ENCODE results near the gene PNN.
"Not testable (repeated sequence)": the region's sequence is repeated elsewhere in the genome, so short reads cannot be mapped to it uniquely, and the experiment has no call there.

The PNN gene

DNA sequence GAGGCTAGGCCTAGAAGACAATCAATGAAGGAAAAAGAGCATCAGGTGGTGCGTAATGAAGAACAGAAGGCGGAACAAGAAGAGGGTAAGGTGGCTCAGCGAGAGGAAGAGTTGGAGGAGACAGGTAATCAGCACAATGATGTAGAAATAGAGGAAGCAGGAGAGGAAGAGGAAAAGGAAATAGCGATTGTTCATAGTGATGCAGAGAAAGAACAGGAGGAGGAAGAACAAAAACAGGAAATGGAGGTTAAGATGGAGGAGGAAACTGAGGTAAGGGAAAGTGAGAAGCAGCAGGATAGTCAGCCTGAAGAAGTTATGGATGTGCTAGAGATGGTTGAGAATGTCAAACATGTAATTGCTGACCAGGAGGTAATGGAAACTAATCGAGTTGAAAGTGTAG lies 5.5 kb downstream of the PNN start:
- DNase-seq (ENCODE audit: low read depth in 1 of 2, low spot score in 1 of 2): no peak

DNA sequence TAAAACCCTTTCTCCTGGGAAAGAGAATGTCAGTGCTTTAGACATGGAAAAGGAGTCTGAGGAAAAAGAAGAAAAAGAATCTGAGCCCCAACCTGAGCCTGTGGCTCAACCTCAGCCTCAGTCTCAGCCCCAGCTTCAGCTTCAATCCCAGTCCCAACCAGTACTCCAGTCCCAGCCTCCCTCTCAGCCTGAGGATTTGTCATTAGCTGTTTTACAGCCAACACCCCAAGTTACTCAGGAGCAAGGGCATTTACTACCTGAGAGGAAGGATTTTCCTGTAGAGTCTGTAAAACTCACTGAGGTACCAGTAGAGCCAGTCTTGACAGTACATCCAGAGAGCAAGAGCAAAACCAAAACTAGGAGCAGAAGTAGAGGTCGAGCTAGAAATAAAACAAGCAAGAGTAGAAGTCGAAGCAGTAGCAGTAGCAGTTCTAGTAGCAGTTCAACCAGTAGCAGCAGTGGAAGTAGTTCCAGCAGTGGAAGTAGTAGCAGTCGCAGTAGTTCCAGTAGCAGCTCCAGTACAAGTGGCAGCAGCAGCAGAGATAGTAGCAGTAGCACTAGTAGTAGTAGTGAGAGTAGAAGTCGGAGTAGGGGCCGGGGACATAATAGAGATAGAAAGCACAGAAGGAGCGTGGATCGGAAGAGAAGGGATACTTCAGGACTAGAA lies 6.1 kb downstream of the PNN start:
- no peak for DNase-seq (ENCODE audit: low read depth in 1 of 2, low spot score in 1 of 2)

DNA sequence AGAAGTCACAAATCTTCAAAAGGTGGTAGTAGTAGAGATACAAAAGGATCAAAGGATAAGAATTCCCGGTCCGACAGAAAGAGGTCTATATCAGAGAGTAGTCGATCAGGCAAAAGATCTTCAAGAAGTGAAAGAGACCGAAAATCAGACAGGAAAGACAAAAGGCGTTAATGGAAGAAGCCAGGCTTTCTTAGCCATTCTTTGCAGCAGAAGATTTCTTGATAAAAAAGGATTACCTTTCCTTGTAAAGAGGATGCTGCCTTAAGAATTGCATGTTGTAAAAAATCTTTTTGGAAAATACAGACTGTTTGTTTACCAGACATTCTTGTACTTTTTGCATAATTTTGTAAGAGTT lies 6.6 kb downstream of the PNN start:
- no peak for DNase-seq (ENCODE audit: low read depth in 1 of 2, low spot score in 1 of 2)

DNA sequence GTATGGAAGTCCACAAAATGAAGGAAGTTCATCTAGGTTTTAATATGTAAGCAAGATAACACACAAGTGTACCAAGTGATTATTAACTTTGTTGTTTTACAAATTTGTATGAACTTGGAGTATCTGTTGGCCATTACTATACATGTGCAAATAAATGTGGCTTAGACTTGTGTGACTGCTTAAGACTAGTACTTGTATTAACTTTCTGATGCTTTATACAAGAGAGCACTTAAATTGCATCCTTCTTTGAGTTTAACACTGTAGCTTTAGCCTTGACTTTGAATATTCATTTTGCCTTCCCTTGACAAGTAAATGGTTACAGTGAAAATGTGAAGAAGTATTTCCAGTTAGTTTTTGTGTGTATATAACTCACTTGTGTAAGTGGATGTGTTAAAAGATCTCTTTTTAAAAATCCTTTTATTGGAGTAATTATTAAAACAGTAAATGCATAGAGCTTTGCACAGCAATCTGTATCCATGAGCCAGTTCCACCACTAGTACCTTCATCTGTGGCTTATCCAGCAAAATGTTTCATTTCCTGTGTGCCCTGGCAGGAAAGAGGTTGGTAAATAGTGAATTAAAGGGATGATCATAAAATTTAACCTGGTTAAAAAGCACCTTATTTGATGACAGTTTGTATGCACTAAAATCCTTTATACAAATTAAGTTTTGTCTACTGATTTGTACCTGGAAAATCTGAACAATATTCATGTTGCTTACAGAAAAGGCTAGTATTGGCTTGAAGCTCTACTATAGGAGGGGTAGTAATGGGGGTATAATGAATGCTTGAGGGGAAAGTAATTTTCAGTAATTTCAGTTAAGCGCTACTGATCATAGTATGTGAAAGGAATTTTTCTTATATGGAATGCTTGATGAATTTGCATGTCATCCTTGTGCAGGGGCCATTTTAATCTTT lies 8.0 kb downstream of the PNN start:
- DNase-seq (ENCODE audit: low read depth in 1 of 2, low spot score in 1 of 2): no peak

DNA sequence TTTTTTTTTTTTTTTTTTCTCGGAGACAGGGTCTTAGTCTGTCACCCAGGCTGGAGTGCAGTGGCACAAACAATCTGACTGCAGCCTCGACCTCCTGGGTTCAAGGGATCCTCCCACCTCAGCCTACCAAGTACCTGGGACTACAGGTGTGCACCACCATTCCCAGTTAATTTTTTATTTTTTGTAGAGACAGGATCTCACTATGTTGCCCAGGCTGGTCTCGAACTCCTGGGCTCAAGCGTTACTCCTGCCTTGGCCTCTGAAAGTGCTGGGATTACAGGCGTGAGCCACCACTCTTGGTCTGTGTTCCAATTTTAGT lies 8.6 kb downstream of the PNN start:
- not testable (repeated sequence) for DNase-seq (ENCODE audit: low read depth in 1 of 2, low spot score in 1 of 2)

DNA sequence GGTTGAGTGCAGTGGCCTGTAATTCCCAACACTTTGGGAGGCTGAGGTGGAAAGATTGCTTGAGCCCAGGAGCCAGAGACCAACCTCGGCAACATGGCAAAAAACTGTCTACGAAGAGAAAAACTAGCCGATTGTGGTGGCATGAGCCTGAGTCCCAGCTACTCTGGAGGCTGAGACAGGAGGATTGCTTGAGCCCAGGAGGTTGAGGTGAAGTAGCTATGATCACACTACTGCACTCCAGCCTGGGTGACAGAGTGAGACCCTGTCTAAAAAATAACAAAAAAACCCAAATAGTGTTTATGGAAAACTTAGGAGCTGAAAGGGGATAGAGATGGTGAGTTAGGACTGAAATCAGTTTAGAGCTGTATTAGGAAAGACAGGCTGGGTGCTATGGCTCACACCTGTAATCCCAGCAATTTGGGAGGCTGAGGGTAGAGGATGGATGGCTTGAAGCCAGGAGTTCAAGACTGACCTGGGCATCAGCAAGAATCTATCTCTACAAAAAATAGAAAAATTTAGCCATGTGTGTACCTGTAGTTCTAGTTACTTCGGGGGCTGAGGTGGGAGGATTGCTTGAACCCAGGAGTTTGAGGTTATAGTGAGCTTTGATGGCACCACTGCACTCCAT lies 9.7 kb downstream of the PNN start:
- no peak for DNase-seq (ENCODE audit: low read depth in 1 of 2, low spot score in 1 of 2)

DNA sequence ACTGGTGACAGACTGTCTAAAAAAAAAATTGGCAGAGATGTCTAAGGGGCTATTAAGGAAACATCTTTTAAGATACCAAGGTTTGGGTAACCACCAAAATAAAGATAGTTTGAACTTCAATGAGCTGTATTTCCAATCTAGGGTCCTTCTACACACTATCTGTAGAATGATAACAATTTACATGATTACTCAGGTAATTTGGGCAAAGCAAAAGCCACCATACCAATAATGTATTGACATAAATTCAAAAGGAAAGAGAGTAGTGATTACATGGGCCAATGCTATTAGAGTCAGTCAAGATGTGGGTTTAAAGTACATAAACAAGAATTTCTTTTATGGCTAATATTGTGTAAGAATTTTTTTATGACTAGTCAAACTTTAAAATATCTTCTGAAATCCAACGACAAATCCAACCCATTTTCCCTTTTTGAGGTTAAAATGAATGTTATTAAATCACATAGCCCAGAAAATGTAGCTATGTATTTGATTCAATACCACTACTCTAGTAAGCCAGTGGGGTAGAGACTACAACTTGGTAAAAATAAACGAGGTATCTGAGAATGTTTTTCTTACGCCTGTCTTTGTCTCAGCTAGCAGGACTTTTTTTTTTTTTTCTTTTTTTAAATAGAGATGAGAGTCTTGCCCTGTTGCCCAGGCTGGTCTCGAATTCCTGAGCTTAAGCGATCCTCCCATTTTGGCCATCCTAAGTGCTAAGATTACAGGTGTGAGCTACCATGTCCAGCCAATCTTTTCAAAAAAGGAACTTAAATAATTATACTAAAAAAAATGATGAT lies 10.4 kb downstream of the PNN start:
- no peak for DNase-seq (ENCODE audit: low read depth in 1 of 2, low spot score in 1 of 2)

DNA sequence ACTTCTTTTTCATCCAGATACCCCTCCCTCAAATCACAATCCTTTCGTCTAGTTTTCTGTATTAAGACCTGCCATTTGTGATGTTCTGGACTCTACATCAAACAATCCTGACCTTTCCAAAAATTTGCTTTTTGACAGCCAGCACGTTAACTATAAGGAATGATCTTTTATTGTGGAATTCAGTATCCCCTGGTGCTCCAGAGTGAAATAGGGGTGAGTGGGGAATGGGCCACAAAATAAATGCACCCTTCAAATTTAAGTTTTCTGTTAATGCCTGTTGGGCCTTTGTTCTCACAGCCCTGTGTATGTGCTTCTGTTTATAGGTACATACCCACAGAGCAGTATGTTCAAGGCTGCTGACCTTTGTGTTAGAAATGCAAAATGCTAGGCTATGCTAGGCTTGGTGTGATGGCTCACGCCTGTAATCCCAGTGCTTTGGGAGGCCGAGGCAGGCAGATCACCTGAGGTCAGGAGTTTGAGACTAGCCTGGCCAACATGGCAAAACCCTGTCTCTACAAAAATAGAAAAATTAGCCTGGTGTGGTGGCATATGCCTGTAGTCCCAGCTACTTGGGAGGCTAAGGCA lies 12.0 kb downstream of the PNN start:
- no peak for DNase-seq (ENCODE audit: low read depth in 1 of 2, low spot score in 1 of 2)

DNA sequence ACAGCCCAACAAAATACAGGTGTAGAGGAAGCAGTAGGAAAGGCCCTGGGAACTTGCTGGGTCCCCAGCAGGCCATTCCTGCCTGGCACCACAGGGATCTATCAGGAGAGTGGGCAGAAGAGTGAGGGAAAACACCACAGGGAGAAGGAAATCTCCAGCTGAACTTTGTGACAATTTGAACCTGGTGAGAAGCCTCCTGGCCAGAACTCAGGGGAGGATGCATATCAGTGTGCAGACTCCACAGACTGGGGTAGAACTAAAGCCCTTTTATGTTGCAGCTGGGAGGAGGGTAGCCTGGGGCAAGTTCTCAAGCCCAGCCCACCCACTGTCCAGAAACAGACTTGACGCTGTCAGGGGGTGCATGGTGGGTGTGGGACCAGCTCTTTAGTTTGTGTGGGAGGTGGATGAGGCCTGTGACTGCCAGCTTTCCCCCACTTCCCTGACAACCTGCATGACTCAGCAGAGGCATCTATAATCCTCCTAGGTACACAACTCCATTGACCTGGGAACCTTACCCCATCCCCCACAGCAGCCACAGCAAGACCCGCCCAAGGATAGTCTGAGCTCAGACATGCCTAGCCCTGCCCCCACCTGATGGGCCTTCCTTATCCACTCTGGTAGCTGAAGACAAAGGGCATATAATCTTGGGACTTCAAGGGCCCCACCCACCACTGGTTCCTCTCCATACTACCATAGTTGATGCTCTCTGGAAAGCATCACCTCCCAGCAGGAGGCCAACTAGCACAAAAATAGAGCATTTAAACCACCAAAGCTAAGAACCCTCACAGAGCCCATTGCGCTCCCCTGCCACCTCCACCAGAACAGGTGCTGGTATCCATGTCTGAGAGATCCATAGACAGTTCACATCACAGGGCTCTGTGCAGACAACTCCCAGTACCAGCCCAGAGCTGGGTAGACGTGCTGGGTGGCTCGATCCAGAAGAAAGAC lies 28.9 kb downstream of the PNN start:
- DNase-seq (ENCODE audit: low read depth in 1 of 2, low spot score in 1 of 2): no peak

DNA sequence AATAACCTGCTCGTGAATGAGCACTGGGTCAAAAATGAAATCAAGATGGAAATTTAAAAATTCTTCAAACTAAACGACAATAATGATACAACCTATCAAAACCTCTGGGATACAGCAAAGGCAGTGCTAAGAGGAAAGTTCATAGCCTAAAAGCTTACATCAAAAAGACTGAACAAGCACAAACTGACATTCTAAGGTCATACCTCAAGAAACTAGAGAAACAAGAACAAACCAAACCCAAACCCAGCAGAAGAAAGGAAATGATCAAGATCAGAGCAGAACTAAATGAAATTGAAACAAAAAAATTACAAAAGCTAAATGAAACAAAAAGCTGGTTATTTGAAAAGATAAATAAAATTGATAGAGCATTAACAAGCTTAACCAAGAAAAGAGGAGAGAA lies 32.4 kb downstream of the PNN start:
- DNase-seq (ENCODE audit: low read depth in 1 of 2, low spot score in 1 of 2): not testable (repeated sequence)

DNA sequence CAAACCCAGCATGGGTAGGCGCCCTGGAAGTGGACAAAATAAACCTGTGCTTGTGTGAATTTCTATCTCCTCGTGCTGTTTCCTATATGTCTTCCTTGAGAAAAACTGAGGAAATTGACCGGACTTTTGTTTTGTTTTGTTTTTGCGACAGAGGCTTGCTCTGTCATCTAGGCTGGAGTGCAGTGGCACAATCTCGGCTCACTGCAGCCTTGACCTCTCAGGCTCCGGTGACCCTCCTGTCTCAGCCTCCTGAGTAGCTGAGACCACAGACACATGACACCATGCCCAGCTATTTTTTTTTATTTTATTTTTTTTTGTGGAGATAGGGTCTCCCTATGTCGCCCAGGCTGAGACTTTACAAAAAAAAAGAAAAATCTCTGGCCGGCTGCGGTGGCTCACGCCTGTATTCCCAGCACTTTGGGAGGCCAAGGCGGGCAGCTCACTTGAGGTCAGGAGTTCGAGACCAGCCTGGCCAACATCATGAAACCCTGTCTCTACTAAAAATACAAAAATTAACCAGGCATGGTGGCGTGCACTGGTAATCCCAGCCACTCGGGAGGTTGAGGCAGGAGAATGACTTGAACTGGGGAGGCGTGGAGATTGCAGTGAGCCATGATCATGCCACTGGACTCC lies 36.2 kb downstream of the PNN start:
- no peak for DNase-seq (ENCODE audit: low read depth in 1 of 2, low spot score in 1 of 2)

DNA sequence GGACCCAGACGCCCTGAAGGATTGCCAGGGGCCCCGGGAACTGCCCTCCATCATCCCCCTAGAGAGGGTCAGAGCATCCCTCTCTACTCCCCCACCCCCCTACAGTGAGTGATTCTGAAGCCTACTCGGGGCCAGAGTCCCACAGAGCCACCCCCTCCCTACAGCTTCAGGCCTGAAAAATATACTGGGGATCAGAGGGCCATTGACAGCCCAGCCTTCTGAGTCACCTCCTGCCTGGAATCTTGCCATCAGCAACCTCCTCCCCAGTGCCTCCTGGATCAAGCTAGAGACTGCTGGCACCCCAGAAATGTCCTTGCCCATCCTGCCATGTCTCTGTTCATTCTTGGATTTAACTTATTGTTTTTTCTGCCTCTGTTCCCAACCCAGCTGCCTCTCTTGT lies 37.0 kb downstream of the PNN start:
- no peak for DNase-seq (ENCODE audit: low read depth in 1 of 2, low spot score in 1 of 2)

DNA sequence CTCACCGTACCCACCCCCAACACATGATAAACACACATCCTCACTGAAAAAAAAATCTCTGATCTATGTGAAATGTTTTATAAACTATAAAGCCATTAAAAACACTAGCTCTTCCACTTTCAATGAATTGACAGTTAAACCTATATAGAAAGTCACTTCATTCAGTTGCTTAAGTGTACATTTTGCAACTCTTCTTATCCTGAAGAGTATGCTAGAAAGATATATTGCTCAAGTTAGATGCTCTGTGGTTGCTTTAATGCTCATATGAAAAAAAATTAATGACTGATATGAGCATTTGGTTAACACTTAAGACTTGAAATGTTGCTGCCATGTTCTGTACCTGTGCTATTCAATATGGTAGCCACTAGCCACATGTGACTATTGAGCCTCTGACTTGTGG lies 37.6 kb downstream of the PNN start:
- DNase-seq (ENCODE audit: low read depth in 1 of 2, low spot score in 1 of 2): no peak

DNA sequence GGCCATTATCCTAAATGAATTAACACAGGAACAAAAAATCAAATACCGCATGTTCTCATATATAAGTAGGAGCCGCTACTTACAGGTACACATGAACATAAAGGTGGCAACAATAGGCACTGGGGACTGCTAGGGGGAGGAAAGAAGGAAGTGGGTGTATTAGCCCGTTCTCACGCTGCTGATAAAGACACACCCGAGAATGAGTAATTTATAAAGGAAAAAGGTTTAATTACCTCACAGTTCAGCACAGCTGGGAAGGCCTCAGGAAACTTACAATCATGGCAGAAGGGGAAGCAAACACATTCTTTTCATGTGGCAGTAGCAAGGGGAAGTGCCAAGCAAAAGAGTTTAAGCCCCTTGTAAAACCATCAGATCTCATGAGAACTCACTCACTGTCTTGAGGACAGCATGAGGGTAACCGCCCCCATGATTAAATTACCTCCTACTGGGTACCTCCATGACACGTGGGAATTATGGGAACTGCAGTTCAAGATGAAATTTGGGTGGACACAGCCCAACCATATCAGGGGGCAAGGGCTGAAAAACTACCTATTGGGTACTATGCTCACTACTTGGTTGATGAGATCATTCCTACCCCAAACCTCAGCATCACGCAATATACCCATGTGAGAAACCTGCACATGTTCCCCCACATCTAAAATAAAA lies 42.3 kb downstream of the PNN start:
- no peak for DNase-seq (ENCODE audit: low read depth in 1 of 2, low spot score in 1 of 2)

DNA sequence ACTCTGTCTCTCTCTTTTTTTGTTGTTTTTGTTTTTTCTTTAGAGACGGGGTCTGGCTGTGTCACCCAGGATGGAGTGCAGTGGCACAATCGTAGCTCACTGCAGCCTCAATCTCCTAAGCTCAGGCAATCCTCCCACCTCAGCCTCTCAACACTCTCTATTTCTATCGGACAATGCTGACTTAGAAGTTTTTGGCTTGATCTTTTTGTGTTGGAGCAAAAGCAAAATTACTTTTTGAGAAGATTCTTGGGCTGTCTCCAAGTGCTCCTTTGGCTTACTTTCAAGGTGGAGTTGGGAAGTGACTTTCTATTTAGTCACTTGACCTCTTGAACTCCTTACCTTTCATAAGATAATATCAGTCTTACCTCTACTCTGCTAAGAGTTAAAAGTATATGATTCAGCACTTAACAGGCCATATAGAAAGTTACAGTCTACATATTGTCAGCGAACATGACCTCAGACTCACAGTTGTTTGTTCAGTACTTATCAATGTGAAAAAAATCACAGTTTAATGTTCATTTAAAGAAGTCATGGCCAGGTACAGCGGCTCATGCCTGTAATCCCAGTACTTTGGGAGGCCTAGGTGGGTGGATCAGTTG lies 43.2 kb downstream of the PNN start:
- no peak for DNase-seq (ENCODE audit: low read depth in 1 of 2, low spot score in 1 of 2)

DNA sequence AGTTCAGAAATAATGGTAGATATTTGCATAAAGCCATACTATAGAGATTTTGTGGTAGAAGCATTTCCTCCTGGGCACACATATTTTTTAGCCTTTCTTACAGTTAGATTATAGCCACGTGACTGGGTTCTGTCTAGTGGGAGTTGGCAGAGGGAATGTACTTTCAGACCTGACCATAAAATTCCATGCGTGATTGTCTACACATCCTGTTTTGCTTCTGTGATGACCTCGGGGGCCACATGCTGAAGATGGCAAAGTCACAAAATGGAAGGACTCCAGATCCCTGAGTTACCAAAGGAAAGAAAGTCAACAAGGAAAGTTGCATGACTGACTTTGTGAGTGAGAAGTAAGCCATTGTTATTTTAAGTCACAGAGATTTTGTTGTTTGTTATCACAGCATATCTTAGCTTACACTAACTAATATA lies 44.0 kb downstream of the PNN start:
- no peak for DNase-seq (ENCODE audit: low read depth in 1 of 2, low spot score in 1 of 2)

DNA sequence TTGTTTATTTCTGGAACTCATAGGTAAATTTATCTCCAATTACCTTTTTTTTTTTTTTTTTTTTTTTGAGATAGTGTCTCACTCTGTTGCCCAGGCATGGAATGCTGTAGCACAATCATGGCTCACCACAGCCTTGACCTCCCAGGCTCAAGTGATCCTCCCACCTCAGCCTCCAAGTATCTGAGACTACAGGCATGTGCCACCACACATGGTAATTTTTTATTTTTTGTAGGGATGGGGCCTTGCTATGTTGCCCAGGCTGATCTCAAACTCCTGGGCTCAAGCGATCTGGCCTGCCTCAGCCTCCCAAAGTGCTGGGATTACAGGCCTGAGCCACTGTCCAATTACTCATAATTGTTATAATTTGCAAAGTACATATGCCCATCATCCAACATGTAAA lies 45.4 kb downstream of the PNN start:
- DNase-seq (ENCODE audit: low read depth in 1 of 2, low spot score in 1 of 2): not testable (repeated sequence)

DNA sequence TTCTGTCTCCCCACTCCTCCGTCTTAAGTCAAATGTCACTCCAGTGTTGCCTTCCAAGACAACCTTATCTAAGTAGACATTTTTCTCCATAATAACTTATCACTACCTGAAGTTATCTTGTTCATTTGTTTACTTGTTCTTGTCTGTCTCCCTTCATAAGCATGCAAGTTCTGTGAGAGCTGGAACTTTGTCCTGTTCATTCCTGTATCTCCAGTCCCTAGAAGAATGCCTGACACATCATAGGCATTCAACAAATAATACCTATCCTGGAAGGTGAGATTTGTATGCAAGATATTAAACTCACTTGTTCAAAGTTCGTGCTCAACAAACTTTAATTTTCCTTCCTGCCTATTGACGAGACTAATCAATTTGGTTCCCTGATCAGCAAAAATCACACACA lies 53.0 kb downstream of the PNN start:
- no peak for DNase-seq (ENCODE audit: low read depth in 1 of 2, low spot score in 1 of 2)

Data from stimulated activated CD4-positive, alpha-beta T cell treated with anti-CD3 and anti-CD28 coated beads, Interleukin-15, amount 100 ng/mL, for 1 hour (primary cell).